Bone marrow (tissue), 2 donors: ENCODE results near the gene CES3.
"Not testable (repeated sequence)": the region's sequence is repeated elsewhere in the genome, so short reads cannot be mapped to it uniquely, and the experiment has no call there.

Experiments used
- DNase-seq, 2 donors: peaks; one replicate each; lab custom pipeline; 2025; lab: John Stamatoyannopoulos, UW

The CES3 gene

GRCh38 chr16:66926171-66926947, 34.7 kb upstream of the CES3 start:
- DNase-seq: no peak

- no peak for DNase-seq
These were observed 34.1 kb upstream of the CES3 start for GRCh38 chr16:66926961-66927436.

GRCh38 chr16:66927918-66928649, 33.0 kb upstream of the CES3 start:
- DNase-seq: no peak

- DNase-seq: no peak
These were observed 32.2 kb upstream of the CES3 start for GRCh38 chr16:66928702-66929388.

GRCh38 chr16:66930189-66930588, 30.9 kb upstream of the CES3 start:
- DNase-seq: no peak

- no peak for DNase-seq
These were observed 29.4 kb upstream of the CES3 start for GRCh38 chr16:66931665-66932064.

GRCh38 chr16:66932076-66932475, 29.0 kb upstream of the CES3 start:
- no peak for DNase-seq

- DNase-seq: no peak
These were observed 27.3 kb upstream of the CES3 start for GRCh38 chr16:66933776-66934137.

GRCh38 chr16:66934138-66934838, 26.8 kb upstream of the CES3 start, which contains the start of gene CIAO2B:
CIAO2B (minus strand) TSS chr16:66934402; CDS start chr16:66934364, 38 bp downstream.
- DNase-seq: peak; percentile 57 to 74

- not testable (repeated sequence) for DNase-seq
These were observed 26.2 kb upstream of the CES3 start for GRCh38 chr16:66934839-66935313.

GRCh38 chr16:66935314-66936011, 25.6 kb upstream of the CES3 start, which contains the start of gene CES2:
CES2 (plus strand) TSS chr16:66935516; CDS start chr16:66935636, 120 bp downstream.
- no peak for DNase-seq

- DNase-seq: no peak
These were observed 24.6 kb upstream of the CES3 start for GRCh38 chr16:66936462-66936861.

- DNase-seq: no peak
These were observed 24.0 kb upstream of the CES3 start for GRCh38 chr16:66936889-66937554.

- DNase-seq: no peak
These were observed 23.2 kb upstream of the CES3 start for GRCh38 chr16:66937725-66938337.

- DNase-seq: no peak
These were observed 21.7 kb upstream of the CES3 start for GRCh38 chr16:66939366-66939765.

- DNase-seq: no peak
These were observed 20.8 kb upstream of the CES3 start for GRCh38 chr16:66940236-66940635.

GRCh38 chr16:66942981-66943380, 18.1 kb upstream of the CES3 start:
- no peak for DNase-seq

- DNase-seq: no peak
These were observed 17.5 kb upstream of the CES3 start for GRCh38 chr16:66943426-66944053.

- DNase-seq: no peak
These were observed 17.0 kb upstream of the CES3 start for GRCh38 chr16:66944054-66944441.

- not testable (repeated sequence) for DNase-seq
These were observed 16.1 kb upstream of the CES3 start for GRCh38 chr16:66944971-66945370.
